Measurements from ENCODE around the gene GRIK4. TPM values are rescaled to one million over a fixed set of nuclear protein-coding genes. Genes with fewer than 3 reads are reported as not detected.

GRIK4 gene
- total and polyA plus RNA-seq, 4 donors = 0.05 to 0.25 (median 0.06) TPM; not detected in 1

- 96% methylated on average over 6 of the region's 6 CpGs for WGBS
- no peak for TF ChIP-seq HNF4G (IDR thresholded peaks at IDR 0.05)
- TF ChIP-seq CTCF (IDR thresholded peaks at IDR 0.05; ENCODE audit: low read depth, low read length, missing input control) = no peak
- no peak for TF ChIP-seq EGR1 (IDR thresholded peaks at IDR 0.05; ENCODE audit: low read depth in 2 of 2)
- TF ChIP-seq RXRA (IDR thresholded peaks at IDR 0.05) = no peak
- TF ChIP-seq NR2F2 (IDR thresholded peaks at IDR 0.05) = no peak
- TF ChIP-seq SP1 (IDR thresholded peaks at IDR 0.05) = no peak
- no peak for TF ChIP-seq GABPA (IDR thresholded peaks at IDR 0.05 in 1 of 2, conservative IDR thresholded peaks at IDR 0.05 in 1 of 2)
- no peak for TF ChIP-seq HNF4A (conservative IDR thresholded peaks at IDR 0.05)
- TF ChIP-seq TAF1 (conservative IDR thresholded peaks at IDR 0.05) = no peak
- TF ChIP-seq REST (IDR thresholded peaks at IDR 0.05) = no peak
- TF ChIP-seq FOXA2 (IDR thresholded peaks at IDR 0.05) = no peak
- no peak for TF ChIP-seq JUND (IDR thresholded peaks at IDR 0.05)
- TF ChIP-seq FOXA1 (IDR thresholded peaks at IDR 0.05) = no peak
- no peak for TF ChIP-seq RAD21 (IDR thresholded peaks at IDR 0.05)
- no peak for TF ChIP-seq MAX (IDR thresholded peaks at IDR 0.05)
- TF ChIP-seq ATF3 (IDR thresholded peaks at IDR 0.05) = no peak
- H3K4me3 ChIP-seq (ENCODE audit: low read depth in 1 of 3, low read length in 3 of 3) = no peak overlapping the region
- H3K27ac ChIP-seq (ENCODE audit: low read depth in 1 of 2, low read length in 2 of 2) = no peak overlapping the region
- no peaks in the 10 kb centered on the region for H3K27me3 ChIP-seq (ENCODE audit: control insufficient read depth in 4 of 4, insufficient read depth in 4 of 4, low read length in 3 of 4)
- no peak overlapping the region for H3K9ac ChIP-seq (ENCODE audit: low read depth in 1 of 2, low read length in 2 of 2)
- DNase-seq (ENCODE audit: low spot score) = no peak
- no peaks in the 10 kb centered on the region for H3K9me3 ChIP-seq (ENCODE audit: control insufficient read depth in 4 of 4, low read length in 3 of 4)
- no peaks in the 10 kb centered on the region for H3K4me1 ChIP-seq (ENCODE audit: control insufficient read depth in 4 of 4, insufficient read depth in 4 of 4, low read length in 3 of 4)
- peaks cover 14 to 76% (median 62%) of the 10 kb centered on the region in 4 donors for H3K36me3 ChIP-seq (ENCODE audit: control insufficient read depth in 4 of 4, insufficient read depth in 3 of 4, low read depth in 1 of 4, low read length in 3 of 4)
Measured at GRCh38 chr11:120482149-120482548, 29.4 kb upstream of the GRIK4 start.

- no peak overlapping the region for H3K9ac ChIP-seq (ENCODE audit: low read depth in 1 of 2, low read length in 2 of 2)
- no peaks in the 10 kb centered on the region for H3K4me1 ChIP-seq (ENCODE audit: control insufficient read depth in 4 of 4, insufficient read depth in 4 of 4, low read length in 3 of 4)
- no peaks in the 10 kb centered on the region for H3K9me3 ChIP-seq (ENCODE audit: control insufficient read depth in 4 of 4, low read length in 3 of 4)
- WGBS = 87% methylated on average over 3 of the region's 3 CpGs
- no peak overlapping the region for H3K4me3 ChIP-seq (ENCODE audit: low read depth in 1 of 3, low read length in 3 of 3)
- DNase-seq (ENCODE audit: low spot score) = no peak
- no peaks in the 10 kb centered on the region for H3K27me3 ChIP-seq (ENCODE audit: control insufficient read depth in 4 of 4, insufficient read depth in 4 of 4, low read length in 3 of 4)
- peaks cover 14 to 59% (median 52%) of the 10 kb centered on the region in 4 donors for H3K36me3 ChIP-seq (ENCODE audit: control insufficient read depth in 4 of 4, insufficient read depth in 3 of 4, low read depth in 1 of 4, low read length in 3 of 4)
- TF ChIP-seq SP1 (IDR thresholded peaks at IDR 0.05) (no peak), HNF4A (conservative IDR thresholded peaks at IDR 0.05) (no peak), MAX (IDR thresholded peaks at IDR 0.05) (no peak), ZBTB33 (IDR thresholded peaks at IDR 0.05) (no peak), RXRA (IDR thresholded peaks at IDR 0.05) (no peak), GABPA (IDR thresholded peaks at IDR 0.05 in 1 of 2, conservative IDR thresholded peaks at IDR 0.05 in 1 of 2) (no peak), TAF1 (conservative IDR thresholded peaks at IDR 0.05) (no peak), YY1 (IDR thresholded peaks at IDR 0.05) (no peak), JUND (IDR thresholded peaks at IDR 0.05) (no peak), ATF3 (IDR thresholded peaks at IDR 0.05) (no peak), RAD21 (IDR thresholded peaks at IDR 0.05) (no peak), CTCF (IDR thresholded peaks at IDR 0.05; ENCODE audit: low read depth, low read length, missing input control) (no peak)
- H3K27ac ChIP-seq (ENCODE audit: low read depth in 1 of 2, low read length in 2 of 2) = no peak overlapping the region
Measured at GRCh38 chr11:120484722-120485121, 26.8 kb upstream of the GRIK4 start.

Data from liver (tissue), 9 donors.